Dendritic cell treated with granulocyte-macrophage colony-stimulating factor and Interleukin-4, amounts not matched to agents 40 ng/mL and 50 ng/mL, for 4 days (primary cell): Measurements from ENCODE around the gene MEF2A.

ENCODE experiments used
- H3K27ac Mint-ChIP-seq: one replicate; pipeline ENCODE4 v1.8.0; 2022; ENCODE audit warnings: mild to moderate bottlenecking, mixed read lengths
- H3K27me3 Mint-ChIP-seq: one replicate; pipeline ENCODE4 v1.8.0; 2022; ENCODE audit warnings: mild to moderate bottlenecking, mixed read lengths
- H3K36me3 Mint-ChIP-seq: one replicate; pipeline ENCODE4 v1.8.0; 2022; ENCODE audit warnings: low read depth, mixed read lengths
- H3K4me1 Mint-ChIP-seq: one replicate; pipeline ENCODE4 v1.8.0; 2022; ENCODE audit warnings: low read depth, mixed read lengths
- H3K4me3 Mint-ChIP-seq: one replicate; pipeline ENCODE4 v1.8.0; 2022; ENCODE audit warnings: mild to moderate bottlenecking, moderate library complexity, mixed read lengths
- H3K9me3 Mint-ChIP-seq: one replicate; pipeline ENCODE4 v1.8.0; 2022; ENCODE audit warnings: mixed read lengths
- intact Hi-C: fragments of 100-400 bp; cut with micrococcal nuclease; formaldehyde crosslinking; loops from one replicate; pipeline ENCODE4 v1.15.0; 2022

The MEF2A gene

DNA sequence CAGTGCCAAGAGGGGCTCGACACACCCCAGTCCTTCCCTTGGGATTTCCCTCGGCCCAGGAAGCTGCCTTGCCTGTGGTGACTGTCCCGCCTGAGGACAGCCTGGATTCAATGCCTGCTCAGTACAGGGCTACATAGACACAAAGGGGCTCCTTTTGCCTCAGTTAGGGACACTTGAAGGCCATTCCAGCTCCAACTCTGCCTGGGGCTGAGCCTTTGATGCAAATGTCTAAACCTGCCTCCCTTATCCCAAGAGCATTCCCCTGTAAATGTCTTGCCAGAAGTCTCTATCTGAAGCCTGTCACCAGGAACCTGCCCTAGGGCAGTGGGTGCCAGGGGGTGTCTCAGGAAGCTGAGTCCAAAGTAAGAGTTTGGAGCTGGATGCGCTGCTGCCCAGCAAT lies 186.8 kb downstream of the MEF2A start:
- Mint-ChIP-seq H3K4me1 (no peaks in the 10 kb centered on the region), H3K4me3 (no peak overlapping the region), H3K27ac (no peak overlapping the region), H3K27me3 (no peaks in the 10 kb centered on the region), H3K36me3 (no peaks in the 10 kb centered on the region), H3K9me3 (no peaks in the 10 kb centered on the region)
- intact Hi-C loops, result loop anchor here (10.0 kb wide), 1 partner anchor 648 kb away; the partner anchor contains the start of gene SYNM

- H3K27me3 Mint-ChIP-seq, result no peaks in the 10 kb centered on the region
- H3K4me1 Mint-ChIP-seq, result no peaks in the 10 kb centered on the region
- no peaks in the 10 kb centered on the region for H3K36me3 Mint-ChIP-seq
- intact Hi-C loops, result loop anchor here (10.0 kb wide), 1 partner anchor 648 kb away; the partner anchor contains the start of gene SYNM
- no peak overlapping the region for H3K27ac Mint-ChIP-seq
- no peaks in the 10 kb centered on the region for H3K9me3 Mint-ChIP-seq
- H3K4me3 Mint-ChIP-seq, result no peak overlapping the region
These were observed 187.3 kb downstream of the MEF2A start for GRCh38 chr15:99753066-99753465.

DNA sequence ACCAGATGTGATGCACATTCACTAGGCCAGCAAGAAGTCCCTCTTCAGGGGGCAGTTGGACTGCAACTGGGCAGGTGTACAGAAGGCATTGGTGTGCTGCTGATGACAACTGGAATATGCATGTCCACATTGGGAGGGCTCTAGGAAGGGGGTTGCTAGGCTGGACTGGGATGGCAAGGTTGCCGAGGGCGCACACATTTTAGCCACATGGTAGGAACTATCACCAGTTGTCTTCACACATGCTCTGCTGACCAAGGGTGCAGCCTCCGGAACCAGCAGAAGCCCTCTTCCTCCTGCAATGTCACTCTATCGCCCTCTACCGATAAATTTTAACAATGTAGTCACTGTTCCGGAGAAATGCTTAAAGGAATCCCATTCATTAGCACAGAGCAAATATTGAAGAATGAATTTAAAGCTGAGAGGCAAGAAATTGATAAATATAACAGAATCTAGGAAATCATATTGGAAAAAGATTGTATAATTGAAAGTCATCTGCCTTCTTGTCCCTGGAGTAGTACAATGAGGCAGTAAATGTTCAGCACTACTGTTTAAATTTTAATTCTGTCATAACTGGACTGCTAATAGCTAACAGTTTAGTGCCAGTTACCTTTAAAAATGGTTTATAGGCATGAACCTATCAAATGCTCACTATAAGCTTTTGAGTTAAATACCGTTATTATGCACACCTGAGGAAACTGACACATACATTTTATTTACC lies 190.1 kb downstream of the MEF2A start:
- Mint-ChIP-seq H3K4me3 (no peak overlapping the region), H3K4me1 (no peaks in the 10 kb centered on the region), H3K27me3 (no peaks in the 10 kb centered on the region), H3K36me3 (no peaks in the 10 kb centered on the region), H3K9me3 (no peaks in the 10 kb centered on the region), H3K27ac (no peak overlapping the region)
- intact Hi-C loops, result loop anchor here (1.0 to 10.0 kb wide), 2 partner anchors 483 to 651 kb away; partner anchors contain the start of gene SYNM

GRCh38 chr15:99762288-99762687 lies 196.5 kb downstream of the MEF2A start:
- Mint-ChIP-seq H3K36me3 (no peaks in the 10 kb centered on the region), H3K4me1 (no peaks in the 10 kb centered on the region), H3K27ac (no peak overlapping the region), H3K4me3 (no peak overlapping the region), H3K9me3 (no peaks in the 10 kb centered on the region), H3K27me3 (no peaks in the 10 kb centered on the region)
- intact Hi-C loops, result no loop called here

DNA sequence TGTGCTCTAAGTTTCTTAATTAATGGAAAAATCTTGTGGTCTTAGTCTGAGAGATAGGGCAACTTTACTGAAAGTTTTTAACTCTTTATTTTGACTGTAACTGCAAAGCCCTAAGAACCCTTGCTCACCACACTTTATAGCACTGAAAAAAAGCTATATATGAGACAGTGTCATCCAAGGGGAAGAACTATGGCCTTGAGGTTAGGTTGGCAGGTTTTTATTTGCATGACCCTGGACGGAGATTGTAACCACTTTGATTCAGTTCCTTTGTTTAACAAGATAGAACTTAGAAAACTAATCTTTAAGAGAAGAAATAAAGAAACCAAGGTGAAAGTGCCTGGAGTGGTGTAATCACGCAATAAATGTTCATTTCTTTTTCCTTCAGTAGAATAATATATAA lies 198.0 kb downstream of the MEF2A start:
- H3K36me3 Mint-ChIP-seq, result no peaks in the 10 kb centered on the region
- H3K27me3 Mint-ChIP-seq, result no peaks in the 10 kb centered on the region
- no peaks in the 10 kb centered on the region for H3K4me1 Mint-ChIP-seq
- no peak overlapping the region for H3K27ac Mint-ChIP-seq
- no peak overlapping the region for H3K4me3 Mint-ChIP-seq
- intact Hi-C loops, result no loop called here
- no peaks in the 10 kb centered on the region for H3K9me3 Mint-ChIP-seq

- H3K36me3 Mint-ChIP-seq, result no peaks in the 10 kb centered on the region
- intact Hi-C loops, result no loop called here
- H3K27me3 Mint-ChIP-seq, result no peaks in the 10 kb centered on the region
- H3K4me1 Mint-ChIP-seq, result no peaks in the 10 kb centered on the region
- H3K27ac Mint-ChIP-seq, result no peak overlapping the region
- no peak overlapping the region for H3K4me3 Mint-ChIP-seq
- H3K9me3 Mint-ChIP-seq, result no peaks in the 10 kb centered on the region
These were observed 198.7 kb downstream of the MEF2A start for GRCh38 chr15:99764522-99764921.
